Heart right ventricle (tissue), 16 donors: ENCODE data around the gene UTP25. TPM values are rescaled to one million over a fixed set of nuclear protein-coding genes. Genes with fewer than 3 reads are reported as not detected.
A peak's percentile ranks its signal among the peaks of the same experiment; 100 is the strongest.
"Not testable (repeated sequence)": the region's sequence is repeated elsewhere in the genome, so short reads cannot be mapped to it uniquely, and the experiment has no call there.

Experiments used
- ATAC-seq, 8 donors: fragments of 200-7000 bp; cut with Tn5 transposase; one replicate each; pipeline ENCODE4 v1.9.1; 2020; ENCODE audit warnings: mild to moderate bottlenecking in 8 of 8, moderate library complexity in 8 of 8, moderate number of reproducible peaks in 1 of 8
- DNase-seq, 2 donors: peaks; one replicate each; pipeline ENCODE4 v3.0.0-alpha.2; 2020
- H3K27ac ChIP-seq, 10 donors: fragments of 200-600 bp; sonication (generic) in 2 of 10; one replicate each; pipeline versions ENCODE4 v1.5.0 to v1.8.0; 2020 to 2022; ENCODE audit warnings: mild to moderate bottlenecking in 3 of 10
- H3K27me3 ChIP-seq, 7 donors: fragments of 200-600 bp; one replicate each; pipeline ENCODE4 v1.8.0; 2021 to 2022; ENCODE audit warnings: mild to moderate bottlenecking in 2 of 7
- H3K36me3 ChIP-seq, 9 donors: fragments of 200-600 bp; sonication (generic) in 1 of 9; one replicate each; pipeline versions ENCODE4 v1.5.0 to v1.8.0; 2020 to 2022; ENCODE audit warnings: mild to moderate bottlenecking in 2 of 9
- H3K4me1 ChIP-seq, 9 donors: fragments of 200-600 bp; sonication (generic) in 1 of 9; one replicate each; pipeline versions ENCODE4 v1.5.0 to v1.8.0; 2020 to 2022; ENCODE audit warnings: mild to moderate bottlenecking in 4 of 9
- H3K4me3 ChIP-seq, 10 donors: fragments of 200-600 bp; sonication (generic) in 2 of 10; one replicate each; pipeline versions ENCODE4 v1.5.0 to v1.8.0; 2020 to 2022; ENCODE audit warnings: mild to moderate bottlenecking in 7 of 10, moderate library complexity in 2 of 10
- H3K9me3 ChIP-seq, 11 donors: fragments of 200-600 bp in 10 of 11; sonication (generic) in 2 of 11; one replicate each; pipeline versions ENCODE4 v1.5.0 to v1.8.0; 2013 to 2022; ENCODE audit warnings: mild to moderate bottlenecking in 2 of 11, control low read depth in 1 of 11, moderate library complexity in 1 of 11
- CTCF ChIP-seq, 9 donors: fragments of 200-600 bp; sonication (generic) in 2 of 9; IDR thresholded peaks; one replicate each; pipeline versions ENCODE4 v1.5.0 to v1.8.0; 2021 to 2022; ENCODE audit warnings: antibody characterized with exemption in 9 of 9, mild to moderate bottlenecking in 5 of 9, moderate library complexity in 1 of 9
- WGBS, 2 donors: extraction: QIAGEN DNeasy Blood & Tissue Kit; methylation state at CpG; one replicate each; pipeline ENCODE4 v1.1.7; 2013; ENCODE audit warnings: inconsistent platforms in 1 of 2; 5-methylcytosine and 5-hydroxymethylcytosine counted together
- intact Hi-C, 10 donors: fragments of 100-400 bp; cut with DNase I; formaldehyde crosslinking; loops; one replicate each; pipeline versions ENCODE4 v1.11.1 to v1.14.2; 2022
- polyA plus RNA-seq, 2 donors: library from polyadenylated mRNA; stranded (reverse); fragments of 200-250 nt; gene quantifications; one replicate each; pipeline ENCODE4 v1.2.3, GENCODE V29; 2013
- total RNA-seq, 10 donors: library from RNA; stranded (reverse); fragmentation: NEBNext Ultra II Directional in 3 of 10; extraction: Animal tissue kit (Norgen Biotek cat#: 25700) in 3 of 10; gene quantifications; one replicate each; pipeline versions ENCODE4 v1.2.1 to v1.2.4, GENCODE V29; 2021 to 2023
- donor health status: Arrhythmogenic right ventricular cardiomyopathy.
- donor health status: ischemic (EF 13 %, LVEDD 7.1; RV severe dilation, severe dysfunction).
- donor health status: healthy with polysubstance abuse.
- donor health status: DM: no; HTN: yes; CAD: no.
- donor health status: DM: no; HTN: no; CAD: no.
- donor health status: ischemic (EF 25% LVEDD 6.9; RV normal size, moderate dysfunction).
- donor health status: ischemic (EF 25% LVEDD 5.7; RV mildly dilated, moderate dysfunction).
- donor health status: healthy.
- donor health status: DM: yes; HTN: yes; CAD: no.
- donor health status: Ischemic cardiomyopathy.
- donor health status: ischemic (EF 35%, LVEDD 5.7; RV mildly dilated, moderate dysfunction).
- donor health status: nonischemic (EF 11% LVEDD 7.7; RV severe dilation, severe dysfunction).
- donor health status: DM: yes; HTN: yes; CAD: no.
- donor health status: PGD.
- donor health status: ischemic (EF 29% LVEDD 5.4; RV normal size, mild dysfunction).
- donor health status: nonischemic (EF 23%, LVEDD 6.1; RV moderate dilation, normal function).

UTP25 gene
- total and polyA plus RNA-seq, 12 donors = 0.73 to 4.2 (median 3.1) TPM

GRCh38 chr1:209884665-209885117, 56.9 kb downstream of the UTP25 start:
- DNase-seq = no peak
- Histone ChIP-seq H3K4me3 (no peak overlapping the region), H3K36me3 (no peaks in the 10 kb centered on the region), H3K27me3 (peaks cover 0 to 69% (median 44%) of the 10 kb centered on the region in 7 donors), H3K9me3 (no peaks in the 10 kb centered on the region), H3K4me1 (peaks cover 0 to 9% (median 0%) of the 10 kb centered on the region in 9 donors), H3K27ac (no peak overlapping the region)
- intact Hi-C loops = no loop called here
- 25 to 31% methylated on average over 2 of the region's 2 CpGs for WGBS, 2 donors
- TF ChIP-seq CTCF (IDR thresholded peaks at IDR 0.05) = no peak
- peak in 3 of 8 donors; percentile 49 to 91 (median 67) for ATAC-seq

- Histone ChIP-seq H3K4me1 (peaks cover 0 to 9% (median 0%) of the 10 kb centered on the region in 9 donors), H3K27ac (no peak overlapping the region), H3K4me3 (no peak overlapping the region), H3K27me3 (peaks cover 0 to 60% (median 38%) of the 10 kb centered on the region in 7 donors), H3K9me3 (peaks cover 0 to under 1% (median 0%) of the 10 kb centered on the region in 11 donors), H3K36me3 (no peaks in the 10 kb centered on the region)
- DNase-seq = no peak
- no peak for ATAC-seq
- WGBS, 2 donors = 87 to 89% methylated on average over 7 of the region's 7 CpGs
- no peak for TF ChIP-seq CTCF (IDR thresholded peaks at IDR 0.05)
- intact Hi-C loops = no loop called here
Measured at GRCh38 chr1:209885403-209886218, 57.8 kb downstream of the UTP25 start.

GRCh38 chr1:209886219-209886536, 58.4 kb downstream of the UTP25 start:
- H3K4me1 ChIP-seq = peaks cover 0 to 9% (median 0%) of the 10 kb centered on the region in 9 donors
- H3K36me3 ChIP-seq = no peaks in the 10 kb centered on the region

GRCh38 chr1:209888291-209889076, 60.7 kb downstream of the UTP25 start:
- ATAC-seq, DNase-seq, H3K4me3 ChIP-seq, H3K4me1 ChIP-seq, H3K36me3 ChIP-seq, intact Hi-C loops, H3K27ac ChIP-seq: not testable (repeated sequence)
- 79 to 87% methylated on average over 31 of the region's 31 CpGs for WGBS, 2 donors
- H3K27me3 ChIP-seq = peaks cover 0 to 33% (median 20%) of the 10 kb centered on the region in 7 donors
- H3K9me3 ChIP-seq = peaks cover 0 to 14% (median 0%) of the 10 kb centered on the region in 11 donors

More at GRCh38 chr1:209886219-209886536, 58.4 kb downstream of the UTP25 start:
- DNase-seq = no peak
- no peak overlapping the region for H3K4me3 ChIP-seq
- peaks cover 0 to 54% (median 32%) of the 10 kb centered on the region in 7 donors for H3K27me3 ChIP-seq
- 8 to 10% methylated on average over 1 of the region's 1 CpG for WGBS, 2 donors
- no peak for ATAC-seq
- intact Hi-C loops = no loop called here
- peaks cover 0 to 6% (median 0%) of the 10 kb centered on the region in 11 donors for H3K9me3 ChIP-seq
- no peak for TF ChIP-seq CTCF (IDR thresholded peaks at IDR 0.05)
- no peak overlapping the region for H3K27ac ChIP-seq
